ENCODE data around the gene KCNK13. TPM values are rescaled to one million over a fixed set of nuclear protein-coding genes. Genes with fewer than 3 reads are reported as not detected.

KCNK13 gene
- total RNA-seq, result 0.13 TPM in 1 of 2 replicates, not detected in the other

GRCh38 chr14:90061685-90062126, at the start of gene KCNK13:
KCNK13 (plus strand) TSS chr14:90061994; CDS start chr14:90062206, 212 bp downstream.

Other genes starting within 250 kb of the KCNK13 start
- 7.6 and 7.7 TPM in 2 replicates for gene EFCAB11, start 107.3 kb upstream of the KCNK13 start, total RNA-seq
- gene TDP1, start 106.1 kb upstream of the KCNK13 start, total RNA-seq, result 14.9 and 18.1 TPM in 2 replicates
- gene PSMC1, start 194.6 kb downstream of the KCNK13 start, total RNA-seq, result 193 and 246 TPM in 2 replicates

Measured in aortic smooth muscle cell (primary cell).